H9 (cell line): ENCODE data around the gene DDC. TPM values are rescaled to one million over a fixed set of nuclear protein-coding genes. Genes with fewer than 3 reads are reported as not detected.

Source experiments
- DNase-seq: peaks from one replicate; pipeline ENCODE4 v3.0.0-alpha.2; 2017
- H2AFZ ChIP-seq: one replicate; pipeline ENCODE4 v1.6.1; 2013; ENCODE audit warnings: mild to moderate bottlenecking, low read length, control low read depth, moderate library complexity
- H2AK5ac ChIP-seq: 2 replicates; pipeline ENCODE4 v1.6.1; 2013; ENCODE audit warnings: low read length, control low read depth, mixed read lengths; ENCODE audit not compliant: insufficient read length
- H2BK120ac ChIP-seq: one replicate; pipeline ENCODE4 v1.6.1; 2013; ENCODE audit warnings: low read depth, mild to moderate bottlenecking, low read length, control low read depth, inconsistent platforms; ENCODE audit not compliant: poor library complexity, severe bottlenecking
- H2BK12ac ChIP-seq: 2 replicates; pipeline ENCODE4 v1.6.1; 2013; ENCODE audit warnings: low read length, control low read depth, mixed read lengths, low read depth; ENCODE audit not compliant: insufficient read length
- H2BK15ac ChIP-seq: 2 replicates; pipeline ENCODE4 v1.6.1; 2013; ENCODE audit warnings: low read depth, low read length, control low read depth
- H2BK20ac ChIP-seq: one replicate; pipeline ENCODE4 v1.6.1; 2013; ENCODE audit warnings: low read depth, mild to moderate bottlenecking, low read length, control low read depth, inconsistent platforms; ENCODE audit not compliant: poor library complexity, severe bottlenecking
- H2BK5ac ChIP-seq: 2 replicates; pipeline ENCODE4 v1.6.1; 2013; ENCODE audit warnings: low read length, control low read depth, mixed read lengths; ENCODE audit not compliant: insufficient read length
- H3K14ac ChIP-seq: 2 replicates; pipeline ENCODE4 v1.6.1; 2013; ENCODE audit warnings: low read length, control low read depth; ENCODE audit not compliant: insufficient read depth
- H3K18ac ChIP-seq: 2 replicates; pipeline ENCODE4 v1.6.1; 2013; ENCODE audit warnings: low read depth, mild to moderate bottlenecking, mixed read lengths, low read length, control low read depth; ENCODE audit not compliant: insufficient read length
- H3K23ac ChIP-seq: 2 replicates; pipeline ENCODE4 v1.6.1; 2013; ENCODE audit warnings: low read length, control low read depth, mixed read lengths, low read depth; ENCODE audit not compliant: insufficient read length
- H3K23me2 ChIP-seq: 2 replicates; pipeline ENCODE4 v1.6.1; 2013; ENCODE audit warnings: low read depth, mild to moderate bottlenecking, mixed read lengths, low read length, control low read depth; ENCODE audit not compliant: insufficient read length, poor library complexity, severe bottlenecking
- H3K27ac ChIP-seq: 2 replicates; pipeline ENCODE4 v1.5.1; 2013; ENCODE audit warnings: low read length, control low read depth, mixed read lengths, low read depth; ENCODE audit not compliant: insufficient read length
- H3K27me3 ChIP-seq: 2 replicates; pipeline ENCODE4 v1.6.1; 2013; ENCODE audit warnings: low read length, control low read depth, inconsistent platforms; ENCODE audit not compliant: insufficient read depth
- H3K4ac ChIP-seq: 2 replicates; pipeline ENCODE4 v1.6.1; 2013; ENCODE audit warnings: low read depth, mild to moderate bottlenecking, control low read depth, inconsistent platforms, low read length, moderate library complexity
- H3K4me1 ChIP-seq: 2 replicates; pipeline ENCODE4 v1.6.1; 2013; ENCODE audit warnings: low read length, control low read depth, inconsistent platforms; ENCODE audit not compliant: insufficient read depth
- H3K4me2 ChIP-seq: 2 replicates; pipeline ENCODE4 v1.6.1; 2013; ENCODE audit warnings: low read length, control low read depth, mixed read lengths; ENCODE audit not compliant: insufficient read length, insufficient read depth
- H3K56ac ChIP-seq: 2 replicates; pipeline ENCODE4 v1.6.1; 2013; ENCODE audit warnings: low read depth, mild to moderate bottlenecking, mixed read lengths, low read length, control low read depth; ENCODE audit not compliant: insufficient read length
- H3K79me1 ChIP-seq: 2 replicates; pipeline ENCODE4 v1.6.1; 2013; ENCODE audit warnings: low read depth, mild to moderate bottlenecking, moderate library complexity, low read length, control low read depth, inconsistent platforms; ENCODE audit not compliant: insufficient read depth, poor library complexity, severe bottlenecking
- H3K79me2 ChIP-seq: 2 replicates; pipeline ENCODE4 v1.6.1; 2013; ENCODE audit warnings: low read length, control low read depth, inconsistent platforms; ENCODE audit not compliant: insufficient read depth
- H3K9ac ChIP-seq: 2 replicates; pipeline ENCODE4 v1.6.1; 2013; ENCODE audit warnings: low read length, control low read depth, mixed read lengths; ENCODE audit not compliant: insufficient read length; ENCODE audit errors: extremely low read depth
- H3K9me3 ChIP-seq: one replicate; pipeline ENCODE4 v1.6.1; 2013; ENCODE audit warnings: low read depth, low read length, inconsistent platforms; ENCODE audit not compliant: control insufficient read depth
- H3T11ph ChIP-seq: one replicate; pipeline ENCODE4 v1.6.1; 2013; ENCODE audit warnings: mild to moderate bottlenecking, low read length, control low read depth, inconsistent platforms
- H4K20me1 ChIP-seq: one replicate; pipeline ENCODE4 v1.6.1; 2013; ENCODE audit not compliant: control insufficient read depth, insufficient read length, insufficient read depth
- H4K5ac ChIP-seq: 2 replicates; pipeline ENCODE4 v1.6.1; 2013; ENCODE audit warnings: low read depth, mild to moderate bottlenecking, mixed read lengths, low read length, control low read depth; ENCODE audit not compliant: insufficient read length
- H4K8ac ChIP-seq: replicated peaks from 2 replicates; pipeline ENCODE4 v1.6.1; 2013; ENCODE audit warnings: low read length, control low read depth, mixed read lengths, low read depth; ENCODE audit not compliant: insufficient read length
- H4K91ac ChIP-seq: 2 replicates; pipeline ENCODE4 v1.6.1; 2013; ENCODE audit warnings: low read depth, mild to moderate bottlenecking, moderate library complexity, mixed read lengths, low read length, control low read depth; ENCODE audit not compliant: insufficient read length
- H3K27ac Mint-ChIP-seq, 3 experiments: 2 replicates in 2 of 3; 3 replicates in 1 of 3; pipeline ENCODE4 v1.8.0; 2020 to 2021; ENCODE audit warnings: mixed read lengths in 3 of 3, mild to moderate bottlenecking in 1 of 3, moderate library complexity in 1 of 3
- H3K27me3 Mint-ChIP-seq: 2 replicates; pipeline ENCODE4 v1.8.0; 2021; ENCODE audit warnings: low read depth, mild to moderate bottlenecking, moderate library complexity, mixed read lengths
- H3K36me3 Mint-ChIP-seq, 3 experiments: 2 replicates in 2 of 3; 3 replicates in 1 of 3; pipeline ENCODE4 v1.8.0; 2020 to 2021; ENCODE audit warnings: low read depth in 3 of 3, mixed read lengths in 3 of 3; ENCODE audit not compliant: insufficient read depth in 1 of 3
- H3K4me1 Mint-ChIP-seq, 2 experiments: 2 replicates each; pipeline ENCODE4 v1.8.0; 2020; ENCODE audit warnings: mixed read lengths in 2 of 2
- H3K4me3 Mint-ChIP-seq, 2 experiments: 2 replicates in 1 of 2; 3 replicates in 1 of 2; pipeline ENCODE4 v1.8.0; 2020 to 2021; ENCODE audit warnings: mild to moderate bottlenecking in 2 of 2, mixed read lengths in 2 of 2, moderate library complexity in 1 of 2
- H3K9me3 Mint-ChIP-seq, 2 experiments: 2 replicates in 1 of 2; 3 replicates in 1 of 2; pipeline ENCODE4 v1.8.0; 2020; ENCODE audit warnings: mild to moderate bottlenecking in 2 of 2, mixed read lengths in 2 of 2, moderate library complexity in 1 of 2
- CTCF ChIP-seq: fragments of 200-600 bp; sonication (generic); conservative IDR thresholded peaks from 3 replicates; pipeline ENCODE4 v1.8.0; 2021; ENCODE audit warnings: antibody characterized with exemption, mild to moderate bottlenecking
- whole genome bisulfite sequencing: extraction: QIAGEN DNeasy Blood & Tissue Kit; methylation state at CpG from one replicate; pipeline ENCODE4 v1.1.7; 2013; ENCODE audit warnings: missing lambda C conversion rate, low lambda C conversion rate, mixed read lengths; ENCODE audit not compliant: insufficient read length; ENCODE audit errors: extremely low coverage; 5-methylcytosine and 5-hydroxymethylcytosine counted together
- total RNA-seq: library from RNA; stranded (reverse); gene quantifications from 2 replicates; pipeline ENCODE4 v1.2.1, GENCODE V29; 2021

DDC gene
- total RNA-seq, 1 experiment from 2014 or later, result not detected

DNA sequence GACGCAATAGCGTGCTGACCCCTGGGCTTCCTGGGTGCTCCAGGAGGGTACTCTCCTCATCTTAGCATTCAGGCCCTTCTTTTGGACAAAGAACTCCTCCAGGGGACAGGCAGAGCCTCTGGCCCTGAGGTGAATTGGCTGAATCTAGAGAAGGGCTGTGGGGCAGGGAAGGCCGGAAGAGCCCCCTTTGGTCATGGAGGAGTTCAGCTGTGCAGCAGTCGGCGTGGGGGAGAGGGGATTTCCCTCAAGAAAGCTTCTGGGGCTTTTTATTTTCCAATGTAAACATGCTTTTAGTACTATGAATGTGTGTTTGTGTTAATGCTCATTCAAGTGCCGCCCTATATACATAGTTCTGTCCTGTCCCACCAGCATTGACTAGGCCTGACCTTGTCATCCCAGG, 153.9 kb downstream of the DDC start:
- TF ChIP-seq CTCF, result no peak
- H4K91ac ChIP-seq, result no peak overlapping the region
- no peaks in the 10 kb centered on the region for H3K23me2 ChIP-seq
- no peak overlapping the region for H3K9ac ChIP-seq
- H2BK5ac ChIP-seq, result no peak overlapping the region
- H3K4me3 Mint-ChIP-seq, result no peak overlapping the region
- H2BK15ac ChIP-seq, result no peak overlapping the region
- no peak overlapping the region for H3K56ac ChIP-seq
- no peak overlapping the region for H2AFZ ChIP-seq
- H3K27me3 Mint-ChIP-seq, result peaks cover 3% of the 10 kb centered on the region; the same call in 1 of the 2 replicates
- H2AK5ac ChIP-seq, result no peak overlapping the region
- no peak overlapping the region for H3K27ac ChIP-seq
- no peaks in the 10 kb centered on the region for H3K36me3 Mint-ChIP-seq
- no peak overlapping the region for H3T11ph ChIP-seq
- no peak overlapping the region for H4K8ac ChIP-seq
- H3K9me3 Mint-ChIP-seq, result no peaks in the 10 kb centered on the region
- no peaks in the 10 kb centered on the region for H3K79me2 ChIP-seq
- H2BK120ac ChIP-seq, result no peak overlapping the region
- H3K23ac ChIP-seq, result no peak overlapping the region
- no peaks in the 10 kb centered on the region for H3K4me1 ChIP-seq
- H3K4ac ChIP-seq, result no peak overlapping the region
- H3K9me3 ChIP-seq, result no peaks in the 10 kb centered on the region
- H3K27me3 ChIP-seq, result no peaks in the 10 kb centered on the region
- no peaks in the 10 kb centered on the region for H3K4me1 Mint-ChIP-seq
- H4K5ac ChIP-seq, result no peak overlapping the region
- H3K4me2 ChIP-seq, result no peak overlapping the region
- no peak for DNase-seq
- H3K18ac ChIP-seq, result no peak overlapping the region
- no CpG with 5 or more reads among the region's 6 CpGs for WGBS
- H3K79me1 ChIP-seq, result no peaks in the 10 kb centered on the region
- H3K14ac ChIP-seq, result no peak overlapping the region
- no peak overlapping the region for H2BK12ac ChIP-seq
- no peak overlapping the region for H3K27ac Mint-ChIP-seq
- no peaks in the 10 kb centered on the region for H4K20me1 ChIP-seq
- H2BK20ac ChIP-seq, result no peak overlapping the region
